ENCODE data around the gene CHAC2.
A peak's percentile ranks its signal among the peaks of the same experiment; 100 is the strongest.

Gene CHAC2

DNA sequence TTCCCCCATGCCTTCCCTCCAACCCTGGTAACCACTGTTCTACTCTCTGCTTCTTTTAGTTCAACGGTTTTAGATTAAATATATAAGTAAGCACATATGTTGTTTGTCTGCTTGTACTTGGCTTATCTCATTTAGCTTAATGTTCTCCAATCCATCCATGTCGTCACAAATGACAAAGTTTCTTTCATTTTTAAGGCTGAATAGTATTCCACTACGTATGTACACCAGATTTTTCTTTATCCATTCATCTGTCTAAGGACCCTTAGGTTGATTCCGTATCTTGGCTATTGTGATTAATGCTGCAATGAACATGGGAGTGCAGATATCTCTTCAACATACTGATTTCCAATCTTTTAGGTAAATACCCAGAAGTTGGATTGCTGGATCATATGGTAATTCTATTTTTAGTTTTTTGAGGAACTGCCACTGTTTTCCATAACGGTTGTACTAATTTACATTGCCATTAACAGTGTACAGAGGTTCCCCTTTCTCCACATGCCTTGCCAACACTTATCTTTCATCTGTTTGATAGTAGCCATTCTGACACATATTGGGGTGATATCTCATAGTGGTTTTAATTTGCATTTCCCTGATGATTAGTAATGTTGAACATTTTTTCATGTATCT lies 11.0 kb downstream of the CHAC2 start:
- no peak overlapping the region for H3K4me3 ChIP-seq (replicated peaks; ENCODE audit: low read depth, low read length)

GRCh38 chr2:53780056-53780455 lies 12.5 kb downstream of the CHAC2 start:
- no peak for TF ChIP-seq CTCF (IDR thresholded peaks at IDR 0.05; ENCODE audit: insufficient read depth, low read length, poor library complexity, severe bottlenecking)
- no peak overlapping the region for H3K4me3 ChIP-seq (replicated peaks; ENCODE audit: low read depth, low read length)
- H3K36me3 ChIP-seq (ENCODE audit: control insufficient read depth, insufficient read depth, low read length) = peaks cover 7% of the 10 kb centered on the region
- no peaks in the 10 kb centered on the region for H3K27me3 ChIP-seq (replicated peaks; ENCODE audit: control insufficient read depth, insufficient read depth, low read length)
- no peak for DNase-seq (ENCODE audit: extremely low read depth, insufficient read length)

More for the DNA sequence above, 11.0 kb downstream of the CHAC2 start:
- peaks cover 9% of the 10 kb centered on the region for H3K36me3 ChIP-seq (ENCODE audit: control insufficient read depth, insufficient read depth, low read length)
- DNase-seq (ENCODE audit: extremely low read depth, insufficient read length) = no peak
- TF ChIP-seq CTCF (IDR thresholded peaks at IDR 0.05; ENCODE audit: insufficient read depth, low read length, poor library complexity, severe bottlenecking) = no peak
- H3K27me3 ChIP-seq (replicated peaks; ENCODE audit: control insufficient read depth, insufficient read depth, low read length) = no peaks in the 10 kb centered on the region

DNA sequence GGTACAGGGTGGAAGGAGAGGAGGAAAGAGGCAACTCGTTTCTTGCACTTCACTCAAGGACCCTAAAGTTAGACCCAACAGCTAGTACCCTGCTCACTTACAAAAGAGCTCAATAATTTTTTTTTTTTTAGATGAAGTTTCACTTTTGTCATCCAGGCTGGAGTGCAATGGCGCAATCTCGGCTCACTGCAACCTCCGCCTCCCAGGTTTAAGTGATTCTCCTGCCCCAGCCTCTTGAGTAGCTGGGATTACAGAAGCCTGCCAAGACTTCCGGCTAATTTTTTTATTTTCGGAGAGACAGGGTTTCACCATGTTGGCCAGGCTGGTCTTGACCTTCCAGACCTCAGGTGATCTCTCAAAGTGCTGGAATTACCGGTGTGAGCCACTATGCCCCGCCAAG lies 15.1 kb downstream of the CHAC2 start:
- peaks cover 7% of the 10 kb centered on the region; the same call in 1 of the 2 replicates for H3K36me3 ChIP-seq (ENCODE audit: control insufficient read depth, insufficient read depth, low read length)
- H3K4me3 ChIP-seq (replicated peaks; ENCODE audit: low read depth, low read length) = no peak overlapping the region
- H3K27me3 ChIP-seq (replicated peaks; ENCODE audit: control insufficient read depth, insufficient read depth, low read length) = no peaks in the 10 kb centered on the region
- no peak for TF ChIP-seq CTCF (IDR thresholded peaks at IDR 0.05; ENCODE audit: insufficient read depth, low read length, poor library complexity, severe bottlenecking)
- DNase-seq (ENCODE audit: extremely low read depth, insufficient read length) = no peak

- H3K4me3 ChIP-seq (replicated peaks; ENCODE audit: low read depth, low read length) = peak overlapping the region; percentile 86
- H3K27me3 ChIP-seq (replicated peaks; ENCODE audit: control insufficient read depth, insufficient read depth, low read length) = no peaks in the 10 kb centered on the region
- TF ChIP-seq CTCF (IDR thresholded peaks at IDR 0.05; ENCODE audit: insufficient read depth, low read length, poor library complexity, severe bottlenecking) = no peak
- no peak for DNase-seq (ENCODE audit: extremely low read depth, insufficient read length)
- H3K36me3 ChIP-seq (ENCODE audit: control insufficient read depth, insufficient read depth, low read length) = peaks cover 6% of the 10 kb centered on the region; the same call in 1 of the 2 replicates
These were observed 16.8 kb downstream of the CHAC2 start for GRCh38 chr2:53784436-53784835.

GRCh38 chr2:53785366-53785765 lies 17.8 kb downstream of the CHAC2 start:
- no peaks in the 10 kb centered on the region for H3K27me3 ChIP-seq (replicated peaks; ENCODE audit: control insufficient read depth, insufficient read depth, low read length)
- H3K36me3 ChIP-seq (ENCODE audit: control insufficient read depth, insufficient read depth, low read length) = peaks cover 4% of the 10 kb centered on the region; the same call in 1 of the 2 replicates
- TF ChIP-seq CTCF (IDR thresholded peaks at IDR 0.05; ENCODE audit: insufficient read depth, low read length, poor library complexity, severe bottlenecking) = no peak
- DNase-seq (ENCODE audit: extremely low read depth, insufficient read length) = no peak
- H3K4me3 ChIP-seq (replicated peaks; ENCODE audit: low read depth, low read length) = peak overlapping the region; percentile 86

- no peak for DNase-seq (ENCODE audit: extremely low read depth, insufficient read length)
- peaks cover 2% of the 10 kb centered on the region; the same call in 1 of the 2 replicates for H3K36me3 ChIP-seq (ENCODE audit: control insufficient read depth, insufficient read depth, low read length)
- no peak for TF ChIP-seq CTCF (IDR thresholded peaks at IDR 0.05; ENCODE audit: insufficient read depth, low read length, poor library complexity, severe bottlenecking)
- peak overlapping the region; percentile 86 for H3K4me3 ChIP-seq (replicated peaks; ENCODE audit: low read depth, low read length)
- H3K27me3 ChIP-seq (replicated peaks; ENCODE audit: control insufficient read depth, insufficient read depth, low read length) = no peaks in the 10 kb centered on the region
These were observed 18.7 kb downstream of the CHAC2 start for GRCh38 chr2:53786352-53786704.
